Mesendoderm (in vitro differentiated cells): ENCODE data around the gene PRR9. TPM values are rescaled to one million over a fixed set of nuclear protein-coding genes. Genes with fewer than 3 reads are reported as not detected.
"Not testable (repeated sequence)": the region's sequence is repeated elsewhere in the genome, so short reads cannot be mapped to it uniquely, and the experiment has no call there.

ENCODE experiments used
- DNase-seq: peaks from one replicate; pipeline ENCODE4 v3.0.0; 2013
- H2AK5ac ChIP-seq: 2 replicates; pipeline ENCODE4 v1.6.1; 2013; ENCODE audit warnings: low read length, inconsistent platforms
- H2BK120ac ChIP-seq: 2 replicates; pipeline ENCODE4 v1.6.1; 2013; ENCODE audit warnings: low read depth, mild to moderate bottlenecking, low read length, moderate library complexity, mixed read lengths
- H2BK15ac ChIP-seq: replicated peaks from 2 replicates; pipeline ENCODE4 v1.6.1; 2013; ENCODE audit warnings: low read depth, mild to moderate bottlenecking, moderate library complexity
- H2BK5ac ChIP-seq: 2 replicates; pipeline ENCODE4 v1.6.1; 2013; ENCODE audit warnings: low read length, inconsistent platforms
- H3K18ac ChIP-seq: 2 replicates; pipeline ENCODE4 v1.6.1; 2013; ENCODE audit warnings: mild to moderate bottlenecking, low read length, mixed read lengths
- H3K23ac ChIP-seq: one replicate; pipeline ENCODE4 v1.6.1; 2013; ENCODE audit warnings: low read length
- H3K27ac ChIP-seq: 2 replicates; pipeline ENCODE4 v1.5.1; 2013; ENCODE audit warnings: low read depth, mild to moderate bottlenecking, inconsistent platforms, low read length, moderate library complexity
- H3K27me3 ChIP-seq: 2 replicates; pipeline ENCODE4 v1.6.1; 2013; ENCODE audit warnings: low read length, control low read depth, mild to moderate bottlenecking, inconsistent platforms; ENCODE audit not compliant: insufficient read depth, poor library complexity
- H3K36me3 ChIP-seq: 2 replicates; pipeline ENCODE4 v1.6.1; 2013; ENCODE audit warnings: low read length, inconsistent platforms; ENCODE audit not compliant: control insufficient read depth, insufficient read depth
- H3K4ac ChIP-seq: one replicate; pipeline ENCODE4 v1.6.1; 2013; ENCODE audit warnings: low read depth, mild to moderate bottlenecking, low read length, moderate library complexity
- H3K4me1 ChIP-seq: 2 replicates; pipeline ENCODE4 v1.6.1; 2013; ENCODE audit warnings: low read depth, low read length, inconsistent platforms; ENCODE audit not compliant: control insufficient read depth
- H3K4me2 ChIP-seq: 2 replicates; pipeline ENCODE4 v1.6.1; 2013; ENCODE audit warnings: low read length
- H3K4me3 ChIP-seq: 2 replicates; pipeline ENCODE4 v1.5.1; 2013; ENCODE audit warnings: mild to moderate bottlenecking, low read length
- H3K56ac ChIP-seq: one replicate; pipeline ENCODE4 v1.6.1; 2013; ENCODE audit warnings: low read length
- H3K79me1 ChIP-seq: 2 replicates; pipeline ENCODE4 v1.6.1; 2013; ENCODE audit warnings: low read length, inconsistent platforms
- H3K79me2 ChIP-seq: 2 replicates; pipeline ENCODE4 v1.6.1; 2013; ENCODE audit warnings: mild to moderate bottlenecking, low read length; ENCODE audit not compliant: control insufficient read depth, insufficient read depth
- H3K9ac ChIP-seq: 2 replicates; pipeline ENCODE4 v1.6.1; 2013; ENCODE audit warnings: low read length, inconsistent platforms
- H4K5ac ChIP-seq: one replicate; pipeline ENCODE4 v1.6.1; 2013; ENCODE audit warnings: low read length
- H4K8ac ChIP-seq: one replicate; pipeline ENCODE4 v1.6.1; 2013; ENCODE audit warnings: low read depth, mild to moderate bottlenecking, control low read depth, low read length, moderate library complexity
- WGBS: extraction: QIAGEN DNeasy Blood & Tissue Kit; methylation state at CpG from one replicate; pipeline ENCODE4 v1.1.7; 2013; ENCODE audit warnings: low lambda C conversion rate, missing lambda C conversion rate; ENCODE audit not compliant: insufficient coverage; ENCODE audit errors: extremely low coverage; 5-methylcytosine and 5-hydroxymethylcytosine counted together
- polyA plus RNA-seq, 2 experiments: library from polyadenylated mRNA; stranded (reverse); fragments of 200-250 nt; gene quantifications; one replicate each; pipeline ENCODE4 v1.2.3, GENCODE V29; 2013

The PRR9 gene
- polyA plus RNA-seq (2013, experiment 1 of 2) = 0.21 TPM
- 0.45 TPM for polyA plus RNA-seq (2013, experiment 2 of 2)

GRCh38 chr1:153217212-153217611, at the start of gene PRR9:
TSS of gene PRR9 (plus strand) at chr1:153217584. CDS start at chr1:153218145, 561 bp downstream.
- DNase-seq = peak; percentile 57
- no peak within 1 kb of the TSS for H2BK120ac ChIP-seq
- H3K27me3 ChIP-seq = peaks cover 2% of the 10 kb centered on the region
- H3K79me1 ChIP-seq = no peaks in the 10 kb centered on the region
- no peak within 1 kb of the TSS for H4K5ac ChIP-seq
- no peak within 1 kb of the TSS for H4K8ac ChIP-seq
- no peak within 1 kb of the TSS for H3K4me3 ChIP-seq
- no peak within 1 kb of the TSS for H2BK5ac ChIP-seq
- H3K23ac ChIP-seq = no peak within 1 kb of the TSS
- no CpG with 5 or more reads among the region's 3 CpGs for WGBS
- H2BK15ac ChIP-seq = no peak within 1 kb of the TSS
- no peak within 1 kb of the TSS for H3K4me2 ChIP-seq
- H2AK5ac ChIP-seq = no peak within 1 kb of the TSS
- peaks cover 4% of the 10 kb centered on the region for H3K4me1 ChIP-seq
- no peak within 1 kb of the TSS for H3K27ac ChIP-seq
- H3K36me3 ChIP-seq = no peaks in the 10 kb centered on the region
- no peak within 1 kb of the TSS for H3K56ac ChIP-seq
- H3K18ac ChIP-seq = no peak within 1 kb of the TSS
- H3K9ac ChIP-seq = no peak within 1 kb of the TSS
- no peak within 1 kb of the TSS for H3K4ac ChIP-seq
- no peaks in the 10 kb centered on the region for H3K79me2 ChIP-seq

GRCh38 chr1:153168686-153169085, 48.7 kb upstream of the PRR9 start:
- H3K23ac ChIP-seq = no peak overlapping the region
- H2AK5ac ChIP-seq = no peak overlapping the region
- no peaks in the 10 kb centered on the region for H3K4me1 ChIP-seq
- H3K56ac ChIP-seq = no peak overlapping the region
- no CpG with 5 or more reads among the region's 2 CpGs for WGBS
- H3K9ac ChIP-seq = no peak overlapping the region
- no peak overlapping the region for H3K4ac ChIP-seq
- H2BK5ac ChIP-seq = no peak overlapping the region
- no peaks in the 10 kb centered on the region for H3K79me1 ChIP-seq
- no peak overlapping the region for H3K4me3 ChIP-seq
- no peak overlapping the region for H2BK15ac ChIP-seq
- no peak overlapping the region for H3K18ac ChIP-seq
- no peaks in the 10 kb centered on the region for H3K27me3 ChIP-seq
- no peak overlapping the region for H4K8ac ChIP-seq
- H2BK120ac ChIP-seq = no peak overlapping the region
- no peak overlapping the region for H3K4me2 ChIP-seq
- no peaks in the 10 kb centered on the region for H3K79me2 ChIP-seq
- no peak for DNase-seq
- H3K27ac ChIP-seq = no peak overlapping the region
- H3K36me3 ChIP-seq = no peaks in the 10 kb centered on the region
- H4K5ac ChIP-seq = no peak overlapping the region

- DNase-seq = no peak
- H4K5ac ChIP-seq = no peak overlapping the region
- no peaks in the 10 kb centered on the region for H3K79me2 ChIP-seq
- no peak overlapping the region for H3K18ac ChIP-seq
- no peaks in the 10 kb centered on the region for H3K4me1 ChIP-seq
- H2BK120ac ChIP-seq = no peak overlapping the region
- no peak overlapping the region for H3K4ac ChIP-seq
- no peaks in the 10 kb centered on the region for H3K27me3 ChIP-seq
- no peak overlapping the region for H3K23ac ChIP-seq
- no peak overlapping the region for H2AK5ac ChIP-seq
- H4K8ac ChIP-seq = no peak overlapping the region
- H2BK15ac ChIP-seq = no peak overlapping the region
- no peaks in the 10 kb centered on the region for H3K36me3 ChIP-seq
- H3K56ac ChIP-seq = no peak overlapping the region
- H3K27ac ChIP-seq = no peak overlapping the region
- H3K4me3 ChIP-seq = no peak overlapping the region
- H2BK5ac ChIP-seq = no peak overlapping the region
- no peak overlapping the region for H3K9ac ChIP-seq
- no peaks in the 10 kb centered on the region for H3K79me1 ChIP-seq
- no peak overlapping the region for H3K4me2 ChIP-seq
These were observed 42.8 kb upstream of the PRR9 start for GRCh38 chr1:153174624-153175023.

GRCh38 chr1:153178922-153179321, 38.5 kb upstream of the PRR9 start:
- Histone ChIP-seq H3K4me3 (no peak overlapping the region), H2BK15ac (no peak overlapping the region), H3K9ac (no peak overlapping the region), H3K79me1 (no peaks in the 10 kb centered on the region), H3K4me2 (no peak overlapping the region), H3K18ac (no peak overlapping the region), H3K36me3 (no peaks in the 10 kb centered on the region), H2BK5ac (no peak overlapping the region), H4K8ac (no peak overlapping the region), H3K4me1 (no peaks in the 10 kb centered on the region), H3K27me3 (no peaks in the 10 kb centered on the region), H3K23ac (no peak overlapping the region), H2BK120ac (no peak overlapping the region), H4K5ac (no peak overlapping the region), H3K56ac (no peak overlapping the region), H2AK5ac (no peak overlapping the region), H3K79me2 (no peaks in the 10 kb centered on the region), H3K4ac (no peak overlapping the region), H3K27ac (no peak overlapping the region)
- no peak for DNase-seq

GRCh38 chr1:153180556-153180955, 36.8 kb upstream of the PRR9 start:
- Histone ChIP-seq H3K56ac (no peak overlapping the region), H4K5ac (no peak overlapping the region), H3K79me1 (no peaks in the 10 kb centered on the region), H3K18ac (no peak overlapping the region), H2BK120ac (no peak overlapping the region), H4K8ac (no peak overlapping the region), H2BK5ac (no peak overlapping the region), H3K4me2 (no peak overlapping the region), H2AK5ac (no peak overlapping the region), H3K4me3 (no peak overlapping the region), H3K4ac (no peak overlapping the region), H3K27ac (no peak overlapping the region), H3K79me2 (no peaks in the 10 kb centered on the region), H3K27me3 (no peaks in the 10 kb centered on the region), H3K4me1 (no peaks in the 10 kb centered on the region), H2BK15ac (no peak overlapping the region), H3K23ac (no peak overlapping the region), H3K9ac (no peak overlapping the region), H3K36me3 (no peaks in the 10 kb centered on the region)
- no peak for DNase-seq
- WGBS = no CpG with 5 or more reads among the region's 4 CpGs

GRCh38 chr1:153188301-153188700, 29.1 kb upstream of the PRR9 start:
- not testable (repeated sequence) for H3K4ac ChIP-seq, H3K36me3 ChIP-seq
- no CpG with 5 or more reads among the region's 4 CpGs for WGBS

More at GRCh38 chr1:153188301-153188700, 29.1 kb upstream of the PRR9 start:
- H2BK5ac ChIP-seq, H3K56ac ChIP-seq, H3K9ac ChIP-seq, H3K4me2 ChIP-seq, H4K5ac ChIP-seq, H3K79me2 ChIP-seq, H3K18ac ChIP-seq, H3K27ac ChIP-seq, H3K79me1 ChIP-seq, H2BK120ac ChIP-seq, H3K27me3 ChIP-seq, H3K23ac ChIP-seq, H4K8ac ChIP-seq, H3K4me3 ChIP-seq, H2AK5ac ChIP-seq, H2BK15ac ChIP-seq, DNase-seq, H3K4me1 ChIP-seq: not testable (repeated sequence)
